Measurements from ENCODE around the gene THBS3. TPM values are rescaled to one million over a fixed set of nuclear protein-coding genes. Genes with fewer than 3 reads are reported as not detected.

Gene THBS3
- total and polyA plus RNA-seq, 9 of the 15 experiments (the other 6 are each of a cell fraction or from before 2014, with no cell fraction given): 0.59 to 8.3 (median 3.2) TPM

GRCh38 chr1:155172732-155173477, 34.8 kb downstream of the THBS3 start, which contains the start of gene KRTCAP2 (continued):
- TF ChIP-seq MNT (conservative IDR thresholded peaks at IDR 0.05): peak; percentile 55 to 61
- TF ChIP-seq MLLT1 (IDR thresholded peaks at IDR 0.05): 0 out of 4 replicates have a peak, but pooled peaks of 1 of the 2 experiments have one; percentile 36
- TF ChIP-seq SNIP1 (IDR thresholded peaks at IDR 0.05; ENCODE audit: low read depth): peak; percentile 29; the same call in 1 of the 2 replicates
- TF ChIP-seq TAL1 (IDR thresholded peaks at IDR 0.05): no peak
- TF ChIP-seq RFX1 (IDR thresholded peaks at IDR 0.05): no peak
- TF ChIP-seq SAP30 (IDR thresholded peaks at IDR 0.05; ENCODE audit: borderline replicate concordance, insufficient read depth, low read depth, low read length, poor library complexity, severe bottlenecking): no peak
- no peak for TF ChIP-seq FOXK1 (CRISPR knock-in tag; IDR thresholded peaks at IDR 0.05; ENCODE audit: borderline replicate concordance)
- no peak for TF ChIP-seq ZBTB49 (CRISPR knock-in tag; IDR thresholded peaks at IDR 0.05; ENCODE audit: borderline replicate concordance)
- peak; percentile 97 for TF ChIP-seq HINFP (tag; conservative IDR thresholded peaks at IDR 0.05; ENCODE audit: low read depth)
- peak; percentile 69; the same call in 1 of the 2 replicates for TF ChIP-seq ETV5 (CRISPR knock-in tag; IDR thresholded peaks at IDR 0.05; ENCODE audit: low read depth)
- no peak for TF ChIP-seq ADNP (tag; IDR thresholded peaks at IDR 0.05)
- no peak for TF ChIP-seq PREB (CRISPR knock-in tag; IDR thresholded peaks at IDR 0.05)
- no peak for TF ChIP-seq L3MBTL2 (IDR thresholded peaks at IDR 0.05)
- peak in 1 of 2 experiments; percentile 57; a peak in 1 of 4 replicates for TF ChIP-seq HDAC1 (IDR thresholded peaks at IDR 0.05)
- TF ChIP-seq HMG20B (CRISPR knock-in tag; IDR thresholded peaks at IDR 0.05): no peak
- TF ChIP-seq ELF2 (CRISPR knock-in tag; IDR thresholded peaks at IDR 0.05): peak; percentile 70; the same call in 1 of the 2 replicates
- no peak for TF ChIP-seq ZNF644 (tag; IDR thresholded peaks at IDR 0.05; ENCODE audit: low read depth)
- TF ChIP-seq MTF1 (CRISPR knock-in tag; IDR thresholded peaks at IDR 0.05; ENCODE audit: borderline replicate concordance): no peak
